Measurements from ENCODE around the gene ITLN1.

DNA sequence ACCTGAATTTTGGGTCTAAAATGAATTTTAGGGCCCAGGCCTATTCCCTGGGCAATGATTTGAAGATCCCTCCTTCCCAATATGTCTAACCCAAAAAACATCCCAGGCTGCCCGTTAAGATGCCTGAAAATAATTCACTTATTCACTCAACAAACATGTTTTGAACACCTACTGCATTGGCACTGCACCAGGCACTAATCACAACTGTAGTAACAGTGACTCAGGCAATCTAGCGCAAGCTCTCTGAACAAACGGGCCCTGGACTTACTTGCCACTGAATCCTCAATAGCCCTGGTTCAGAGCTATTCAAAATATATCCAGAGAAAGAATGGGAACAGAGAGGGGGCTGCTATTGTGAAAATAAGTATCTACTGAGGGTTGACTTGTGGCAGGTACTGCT, 26.5 kb downstream of the ITLN1 start:
- TF ChIP-seq, protein P1, sequence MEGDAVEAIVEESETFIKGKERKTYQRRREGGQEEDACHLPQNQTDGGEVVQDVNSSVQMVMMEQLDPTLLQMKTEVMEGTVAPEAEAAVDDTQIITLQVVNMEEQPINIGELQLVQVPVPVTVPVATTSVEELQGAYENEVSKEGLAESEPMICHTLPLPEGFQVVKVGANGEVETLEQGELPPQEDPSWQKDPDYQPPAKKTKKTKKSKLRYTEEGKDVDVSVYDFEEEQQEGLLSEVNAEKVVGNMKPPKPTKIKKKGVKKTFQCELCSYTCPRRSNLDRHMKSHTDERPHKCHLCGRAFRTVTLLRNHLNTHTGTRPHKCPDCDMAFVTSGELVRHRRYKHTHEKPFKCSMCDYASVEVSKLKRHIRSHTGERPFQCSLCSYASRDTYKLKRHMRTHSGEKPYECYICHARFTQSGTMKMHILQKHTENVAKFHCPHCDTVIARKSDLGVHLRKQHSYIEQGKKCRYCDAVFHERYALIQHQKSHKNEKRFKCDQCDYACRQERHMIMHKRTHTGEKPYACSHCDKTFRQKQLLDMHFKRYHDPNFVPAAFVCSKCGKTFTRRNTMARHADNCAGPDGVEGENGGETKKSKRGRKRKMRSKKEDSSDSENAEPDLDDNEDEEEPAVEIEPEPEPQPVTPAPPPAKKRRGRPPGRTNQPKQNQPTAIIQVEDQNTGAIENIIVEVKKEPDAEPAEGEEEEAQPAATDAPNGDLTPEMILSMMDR (IDR thresholded peaks at IDR 0.05; ENCODE audit: poor library complexity): no peak
- TF ChIP-seq EZH2 (IDR thresholded peaks at IDR 0.05; ENCODE audit: borderline replicate concordance) (no peak), EZH2phosphoT487 (IDR thresholded peaks at IDR 0.05; ENCODE audit: low read depth, severe bottlenecking, unreplicated experiment) (no peak)

Measured in hepatocyte (in vitro differentiated cells).